ENCODE measurements around the gene REEP1.

GRCh38 chr2:86229221-86229620, 108.2 kb downstream of the REEP1 start:
- TF ChIP-seq, protein P1, sequence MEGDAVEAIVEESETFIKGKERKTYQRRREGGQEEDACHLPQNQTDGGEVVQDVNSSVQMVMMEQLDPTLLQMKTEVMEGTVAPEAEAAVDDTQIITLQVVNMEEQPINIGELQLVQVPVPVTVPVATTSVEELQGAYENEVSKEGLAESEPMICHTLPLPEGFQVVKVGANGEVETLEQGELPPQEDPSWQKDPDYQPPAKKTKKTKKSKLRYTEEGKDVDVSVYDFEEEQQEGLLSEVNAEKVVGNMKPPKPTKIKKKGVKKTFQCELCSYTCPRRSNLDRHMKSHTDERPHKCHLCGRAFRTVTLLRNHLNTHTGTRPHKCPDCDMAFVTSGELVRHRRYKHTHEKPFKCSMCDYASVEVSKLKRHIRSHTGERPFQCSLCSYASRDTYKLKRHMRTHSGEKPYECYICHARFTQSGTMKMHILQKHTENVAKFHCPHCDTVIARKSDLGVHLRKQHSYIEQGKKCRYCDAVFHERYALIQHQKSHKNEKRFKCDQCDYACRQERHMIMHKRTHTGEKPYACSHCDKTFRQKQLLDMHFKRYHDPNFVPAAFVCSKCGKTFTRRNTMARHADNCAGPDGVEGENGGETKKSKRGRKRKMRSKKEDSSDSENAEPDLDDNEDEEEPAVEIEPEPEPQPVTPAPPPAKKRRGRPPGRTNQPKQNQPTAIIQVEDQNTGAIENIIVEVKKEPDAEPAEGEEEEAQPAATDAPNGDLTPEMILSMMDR (IDR thresholded peaks at IDR 0.05) = no peak
- no peak for TF ChIP-seq POLR2A (IDR thresholded peaks at IDR 0.05)
- no peak for TF ChIP-seq POLR2AphosphoS5 (IDR thresholded peaks at IDR 0.05)
